BJ (cell line): ENCODE results near the gene BASP1. TPM values are rescaled to one million over a fixed set of nuclear protein-coding genes. Genes with fewer than 3 reads are reported as not detected.
"Not testable (repeated sequence)": the region's sequence is repeated elsewhere in the genome, so short reads cannot be mapped to it uniquely, and the experiment has no call there.

Experiments
- CTCF ChIA-PET: fragments of 350-600 bp; formaldehyde crosslinking; extraction: SDS; loops from one replicate; lab custom pipeline; 2021; ENCODE audit warnings: antibody characterized with exemption, inconsistent platforms; lab: Yijun Ruan, JAX
- POLR2A ChIA-PET: fragments of 300-600 bp; sonication (Branson Sonifier 250); formaldehyde crosslinking; extraction: SDS; loops from one replicate; lab custom pipeline; 2021; ENCODE audit warnings: antibody characterized with exemption; lab: Charles Lee
- DNase-seq: peaks from one replicate; pipeline ENCODE4 v3.0.0-alpha.2; 2011; ENCODE audit warnings: low read depth
- H3K27me3 ChIP-seq: 2 replicates; pipeline ENCODE4 v1.6.0; 2011; ENCODE audit warnings: low read length; ENCODE audit not compliant: control insufficient read depth, insufficient read depth
- H3K36me3 ChIP-seq: 2 replicates; pipeline ENCODE4 v1.5.1; 2011; ENCODE audit warnings: low read length; ENCODE audit not compliant: control insufficient read depth, insufficient read depth
- H3K4me3 ChIP-seq: 2 replicates; pipeline ENCODE4 v1.5.1; 2011; ENCODE audit warnings: low read depth, mild to moderate bottlenecking, control low read depth, low read length
- polyA plus RNA-seq: library from polyadenylated mRNA; depleted of rRNA; stranded (reverse); fragments of >200 nt; gene quantifications from 2 replicates; pipeline ENCODE4 v1.2.3, GENCODE V29; 2011
- TF ChIP-seq, protein P1 (sequence below): IDR thresholded peaks from 2 replicates; pipeline ENCODE4 v1.5.1; 2011; ENCODE audit warnings: low read depth, mild to moderate bottlenecking, control low read depth, inconsistent platforms, low read length, moderate library complexity; ENCODE audit not compliant: insufficient read depth

The BASP1 gene
- polyA plus RNA-seq, 1 experiment: 48.7 TPM

DNA sequence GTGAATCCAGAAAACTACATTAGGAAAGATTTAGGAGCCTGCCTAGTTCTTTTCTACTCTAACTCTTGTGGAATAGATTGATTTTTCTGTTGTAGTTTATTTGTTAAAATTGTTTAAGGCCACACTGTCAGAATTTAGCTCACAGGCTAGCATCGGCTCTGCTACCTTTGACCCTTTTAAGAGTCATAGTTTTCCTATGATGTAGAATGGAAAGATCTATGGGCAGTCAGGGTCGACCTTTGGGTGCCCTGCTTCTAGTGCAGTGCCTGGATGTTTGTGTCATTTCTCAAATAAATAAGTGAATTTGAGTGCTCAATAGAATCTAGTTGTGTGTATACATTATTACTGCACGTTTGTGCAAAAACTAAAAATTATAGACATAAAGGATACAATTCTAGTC is 38.7 kb downstream of the BASP1 start:
- H3K4me3 ChIP-seq: no peak overlapping the region
- H3K27me3 ChIP-seq: no peaks in the 10 kb centered on the region
- no peaks in the 10 kb centered on the region for H3K36me3 ChIP-seq
- no peak for DNase-seq
- TF ChIP-seq, protein P1, sequence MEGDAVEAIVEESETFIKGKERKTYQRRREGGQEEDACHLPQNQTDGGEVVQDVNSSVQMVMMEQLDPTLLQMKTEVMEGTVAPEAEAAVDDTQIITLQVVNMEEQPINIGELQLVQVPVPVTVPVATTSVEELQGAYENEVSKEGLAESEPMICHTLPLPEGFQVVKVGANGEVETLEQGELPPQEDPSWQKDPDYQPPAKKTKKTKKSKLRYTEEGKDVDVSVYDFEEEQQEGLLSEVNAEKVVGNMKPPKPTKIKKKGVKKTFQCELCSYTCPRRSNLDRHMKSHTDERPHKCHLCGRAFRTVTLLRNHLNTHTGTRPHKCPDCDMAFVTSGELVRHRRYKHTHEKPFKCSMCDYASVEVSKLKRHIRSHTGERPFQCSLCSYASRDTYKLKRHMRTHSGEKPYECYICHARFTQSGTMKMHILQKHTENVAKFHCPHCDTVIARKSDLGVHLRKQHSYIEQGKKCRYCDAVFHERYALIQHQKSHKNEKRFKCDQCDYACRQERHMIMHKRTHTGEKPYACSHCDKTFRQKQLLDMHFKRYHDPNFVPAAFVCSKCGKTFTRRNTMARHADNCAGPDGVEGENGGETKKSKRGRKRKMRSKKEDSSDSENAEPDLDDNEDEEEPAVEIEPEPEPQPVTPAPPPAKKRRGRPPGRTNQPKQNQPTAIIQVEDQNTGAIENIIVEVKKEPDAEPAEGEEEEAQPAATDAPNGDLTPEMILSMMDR: no peak
- ChIA-PET POLR2A (no interaction called here), CTCF (no interaction called here)

DNA sequence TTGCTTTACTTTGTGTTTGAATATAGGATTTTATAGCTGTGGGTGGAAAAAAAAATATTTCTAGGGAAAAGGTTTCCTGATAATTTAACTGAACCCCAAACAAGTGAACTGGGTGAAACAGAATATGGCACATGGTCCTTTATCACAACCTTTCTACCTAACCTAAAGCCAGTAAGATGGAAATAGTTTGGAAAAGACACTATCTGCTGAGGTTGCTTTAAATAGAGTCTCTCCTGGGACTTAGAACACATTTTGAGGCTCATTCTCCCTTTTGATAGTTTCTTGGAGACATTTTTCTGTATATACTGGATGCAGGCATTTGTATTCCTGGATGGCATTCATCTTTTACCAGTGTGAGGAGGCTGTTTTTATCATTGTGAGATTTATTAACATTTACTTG is 39.4 kb downstream of the BASP1 start:
- Histone ChIP-seq H3K27me3 (no peaks in the 10 kb centered on the region), H3K36me3 (no peaks in the 10 kb centered on the region), H3K4me3 (no peak overlapping the region)
- no peak for DNase-seq
- TF ChIP-seq, protein P1: no peak
- CTCF ChIA-PET: no interaction called here
- POLR2A ChIA-PET: no interaction called here

DNA sequence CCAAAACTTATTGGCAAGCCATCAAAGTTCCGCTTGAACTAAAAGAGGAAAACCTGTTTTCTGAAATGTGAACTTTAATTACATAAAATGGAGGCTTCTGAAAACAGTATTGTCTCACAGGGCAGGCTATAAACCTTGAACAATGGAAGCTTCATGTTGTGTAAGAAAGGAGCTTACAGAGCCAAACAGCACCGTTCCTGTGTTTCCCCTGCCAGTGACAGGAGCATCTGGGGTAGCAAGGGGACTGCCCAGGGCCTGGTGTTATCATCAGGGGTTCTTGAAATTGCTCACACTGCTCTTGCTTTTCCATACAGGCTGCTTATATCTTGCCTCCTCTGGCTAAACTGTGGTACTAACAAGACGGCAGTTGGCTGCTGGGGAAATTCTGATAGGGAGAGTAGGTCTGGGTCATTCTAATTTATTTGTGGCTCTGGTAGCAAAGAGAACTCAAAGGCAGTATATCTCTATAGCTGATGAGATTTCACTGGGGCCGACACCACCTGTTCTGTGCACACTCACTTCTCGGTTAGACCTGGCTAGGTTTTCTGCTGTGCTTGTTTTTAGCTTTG is 40.4 kb downstream of the BASP1 start:
- Histone ChIP-seq H3K36me3 (no peaks in the 10 kb centered on the region), H3K27me3 (no peaks in the 10 kb centered on the region), H3K4me3 (no peak overlapping the region)
- DNase-seq: no peak
- ChIA-PET POLR2A (no interaction called here), CTCF (interaction anchor here (0.9 kb wide), 1 partner anchor 48 kb away, joined by 3 read pairs; no protein-coding TSS in a partner anchor)
- TF ChIP-seq, protein P1: no peak

DNA sequence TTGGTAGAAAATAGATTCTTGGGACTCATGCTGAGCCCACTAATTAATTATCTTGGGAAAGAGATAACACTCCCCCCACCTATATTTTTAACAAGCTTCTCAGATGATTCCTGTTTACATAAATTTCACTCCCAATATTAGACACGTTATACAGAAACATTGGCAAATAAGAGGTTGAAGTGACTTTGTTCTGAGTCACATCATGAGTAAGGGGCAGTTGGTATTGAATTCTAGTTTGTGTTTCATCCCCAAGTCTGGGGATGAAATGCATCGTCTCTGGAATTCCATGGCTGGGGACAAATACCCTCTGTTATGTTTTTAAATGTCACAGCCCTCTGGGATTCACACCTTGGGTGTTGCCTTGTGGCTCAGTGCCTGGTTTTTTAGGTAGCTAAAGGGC is 41.0 kb downstream of the BASP1 start:
- DNase-seq: no peak
- POLR2A ChIA-PET: no interaction called here
- H3K27me3 ChIP-seq: no peaks in the 10 kb centered on the region
- H3K4me3 ChIP-seq: no peak overlapping the region
- CTCF ChIA-PET: no interaction called here
- TF ChIP-seq, protein P1: no peak
- no peaks in the 10 kb centered on the region for H3K36me3 ChIP-seq

DNA sequence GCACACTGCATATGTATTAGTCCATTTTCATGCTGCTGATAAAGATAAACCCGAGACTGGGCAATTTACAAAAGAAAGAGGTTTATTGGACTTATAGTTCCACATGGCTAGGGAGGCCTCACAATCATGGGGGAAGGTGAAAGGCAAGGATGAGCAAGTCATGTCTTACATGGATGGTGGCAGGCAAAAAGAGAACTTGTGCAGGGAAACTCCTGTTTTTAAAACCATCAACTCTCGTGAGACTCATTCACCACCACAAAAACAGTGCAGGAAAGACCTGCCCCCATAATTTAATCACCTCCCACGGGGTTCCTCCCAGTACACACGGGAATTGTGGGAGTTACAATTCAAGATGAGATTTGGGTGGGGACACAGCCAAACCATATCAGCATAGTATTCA is 41.6 kb downstream of the BASP1 start:
- CTCF ChIA-PET: interaction anchor here (0.5 kb wide), 1 partner anchor 87 kb away, joined by 3 read pairs; no protein-coding TSS in a partner anchor
- POLR2A ChIA-PET, H3K27me3 ChIP-seq, H3K36me3 ChIP-seq, H3K4me3 ChIP-seq, DNase-seq: not testable (repeated sequence)
